ENCODE measurements around the gene SLC26A5.

- TF ChIP-seq CTCF (IDR thresholded peaks at IDR 0.05): no peak
- TF ChIP-seq EZH2 (IDR thresholded peaks at IDR 0.05): peak; percentile 3
- no peak for TF ChIP-seq EZH2phosphoT487 (IDR thresholded peaks at IDR 0.05)
Measured at GRCh38 chr7:103446049-103446520, at the start of gene SLC26A5.

All from neural progenitor cell (in vitro differentiated cells).